Osteoblast (primary cell): ENCODE results near the gene TXNDC12. TPM values are rescaled to one million over a fixed set of nuclear protein-coding genes. Genes with fewer than 3 reads are reported as not detected.

ENCODE experiments used
- DNase-seq: peaks from one replicate; pipeline ENCODE4 v3.0.0; 2011; ENCODE audit warnings: low spot score, mixed read lengths; ENCODE audit not compliant: insufficient read length; ENCODE audit errors: missing footprints
- H2AFZ ChIP-seq: 2 replicates; pipeline ENCODE4 v1.6.0; 2011; ENCODE audit warnings: mild to moderate bottlenecking, low read length
- H3K27ac ChIP-seq: 2 replicates; pipeline ENCODE4 v1.5.1; 2011; ENCODE audit warnings: mild to moderate bottlenecking, low read depth, low read length, moderate library complexity
- H3K27me3 ChIP-seq: 2 replicates; pipeline ENCODE4 v1.6.0; 2012; ENCODE audit warnings: mild to moderate bottlenecking, control low read depth, inconsistent platforms, low read length, moderate library complexity; ENCODE audit not compliant: insufficient read depth
- H3K36me3 ChIP-seq: 2 replicates; pipeline ENCODE4 v1.5.1; 2011; ENCODE audit warnings: mild to moderate bottlenecking, low read length, control low read depth, moderate library complexity; ENCODE audit not compliant: insufficient read depth
- H3K4me1 ChIP-seq: 2 replicates; pipeline ENCODE4 v1.5.1; 2011; ENCODE audit warnings: mild to moderate bottlenecking, low read length, control low read depth, moderate library complexity; ENCODE audit not compliant: insufficient read depth
- H3K4me2 ChIP-seq: 2 replicates; pipeline ENCODE4 v1.6.0; 2011; ENCODE audit warnings: mild to moderate bottlenecking, low read length; ENCODE audit not compliant: insufficient read depth
- H3K4me3 ChIP-seq: fragments of 200-600 bp; sonication (generic); 3 replicates; pipeline ENCODE4 v1.5.1; 2012; ENCODE audit warnings: mild to moderate bottlenecking, low read length, inconsistent platforms; ENCODE audit not compliant: insufficient read depth
- H3K79me2 ChIP-seq: 2 replicates; pipeline ENCODE4 v1.6.0; 2012; ENCODE audit warnings: mild to moderate bottlenecking, low read length, control low read depth, inconsistent platforms; ENCODE audit not compliant: insufficient read depth
- H3K9me3 ChIP-seq: 2 replicates; pipeline ENCODE4 v1.5.1; 2011; ENCODE audit warnings: low read depth, low read length, control low read depth
- H4K20me1 ChIP-seq: 2 replicates; pipeline ENCODE4 v1.6.0; 2012; ENCODE audit warnings: mild to moderate bottlenecking, low read length, control low read depth; ENCODE audit not compliant: insufficient read depth
- total RNA-seq: library from RNA; depleted of rRNA; stranded (reverse); fragments of >200 nt; gene quantifications from 2 replicates; pipeline ENCODE4 v1.2.3, GENCODE V29; 2012
- TF ChIP-seq, protein P1 (sequence below): IDR thresholded peaks from 2 replicates; pipeline ENCODE4 v1.5.1; 2011; ENCODE audit warnings: mild to moderate bottlenecking, low read depth, low read length, moderate library complexity; ENCODE audit errors: extremely low read depth

The TXNDC12 gene
- total RNA-seq, 1 donor, result 48.5 TPM

DNA sequence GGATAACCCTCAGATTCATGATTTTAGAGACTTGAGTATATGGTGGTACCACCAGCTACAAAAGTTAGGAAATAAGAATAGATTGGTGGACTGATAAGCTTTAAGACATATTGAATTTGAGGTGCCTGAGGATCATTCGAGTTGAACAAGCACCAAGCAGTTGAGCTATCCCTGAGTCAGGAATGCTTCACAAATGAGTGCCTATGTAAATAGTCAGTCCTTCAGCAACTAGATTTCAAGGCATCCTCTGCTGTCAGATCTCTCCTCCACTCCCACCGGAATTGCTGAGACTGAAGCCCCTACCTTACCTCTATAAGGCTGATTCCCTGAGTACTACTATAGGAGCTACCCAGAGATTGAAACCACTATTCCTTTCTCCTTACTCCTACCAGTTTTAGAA is 8.2 kb upstream of the TXNDC12 start:
- Histone ChIP-seq H3K27ac (no peak overlapping the region), H2AFZ (no peak overlapping the region), H3K4me2 (no peak overlapping the region), H3K36me3 (peaks cover 57% of the 10 kb centered on the region), H3K27me3 (no peaks in the 10 kb centered on the region), H3K4me1 (peaks cover 17% of the 10 kb centered on the region), H3K9me3 (no peaks in the 10 kb centered on the region), H3K4me3 (no peak overlapping the region), H3K79me2 (peaks cover 65% of the 10 kb centered on the region), H4K20me1 (peaks cover 17% of the 10 kb centered on the region)
- TF ChIP-seq, protein P1, sequence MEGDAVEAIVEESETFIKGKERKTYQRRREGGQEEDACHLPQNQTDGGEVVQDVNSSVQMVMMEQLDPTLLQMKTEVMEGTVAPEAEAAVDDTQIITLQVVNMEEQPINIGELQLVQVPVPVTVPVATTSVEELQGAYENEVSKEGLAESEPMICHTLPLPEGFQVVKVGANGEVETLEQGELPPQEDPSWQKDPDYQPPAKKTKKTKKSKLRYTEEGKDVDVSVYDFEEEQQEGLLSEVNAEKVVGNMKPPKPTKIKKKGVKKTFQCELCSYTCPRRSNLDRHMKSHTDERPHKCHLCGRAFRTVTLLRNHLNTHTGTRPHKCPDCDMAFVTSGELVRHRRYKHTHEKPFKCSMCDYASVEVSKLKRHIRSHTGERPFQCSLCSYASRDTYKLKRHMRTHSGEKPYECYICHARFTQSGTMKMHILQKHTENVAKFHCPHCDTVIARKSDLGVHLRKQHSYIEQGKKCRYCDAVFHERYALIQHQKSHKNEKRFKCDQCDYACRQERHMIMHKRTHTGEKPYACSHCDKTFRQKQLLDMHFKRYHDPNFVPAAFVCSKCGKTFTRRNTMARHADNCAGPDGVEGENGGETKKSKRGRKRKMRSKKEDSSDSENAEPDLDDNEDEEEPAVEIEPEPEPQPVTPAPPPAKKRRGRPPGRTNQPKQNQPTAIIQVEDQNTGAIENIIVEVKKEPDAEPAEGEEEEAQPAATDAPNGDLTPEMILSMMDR, result no peak
- DNase-seq, result peak; percentile 34

DNA sequence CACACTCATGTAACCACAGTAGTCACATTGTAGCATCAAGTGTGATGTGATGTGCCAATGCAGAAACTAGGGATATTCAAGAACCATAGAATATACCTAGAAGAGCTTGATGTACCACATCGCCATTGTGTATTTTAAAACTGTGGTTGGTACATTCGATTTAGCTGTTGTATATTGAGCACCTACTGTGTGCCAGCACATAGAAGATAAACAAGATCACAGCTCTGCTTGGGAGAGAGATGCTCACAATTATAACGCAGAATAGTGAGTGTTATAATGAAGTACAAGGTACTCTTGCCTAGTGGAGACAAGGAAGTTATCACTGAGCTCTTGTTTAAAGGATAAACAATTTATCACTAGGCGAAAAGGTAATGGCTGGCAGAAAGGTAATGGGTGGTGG is 5.8 kb upstream of the TXNDC12 start:
- no peak overlapping the region for H3K4me3 ChIP-seq
- H3K9me3 ChIP-seq, result no peaks in the 10 kb centered on the region
- peaks cover 22% of the 10 kb centered on the region for H4K20me1 ChIP-seq
- no peak overlapping the region for H2AFZ ChIP-seq
- peaks cover 73% of the 10 kb centered on the region for H3K79me2 ChIP-seq
- peaks cover 40% of the 10 kb centered on the region for H3K36me3 ChIP-seq
- DNase-seq, result no peak
- H3K4me1 ChIP-seq, result peaks cover 36% of the 10 kb centered on the region
- H3K27me3 ChIP-seq, result no peaks in the 10 kb centered on the region
- no peak overlapping the region for H3K4me2 ChIP-seq
- H3K27ac ChIP-seq, result no peak overlapping the region
- TF ChIP-seq, protein P1, result no peak

DNA sequence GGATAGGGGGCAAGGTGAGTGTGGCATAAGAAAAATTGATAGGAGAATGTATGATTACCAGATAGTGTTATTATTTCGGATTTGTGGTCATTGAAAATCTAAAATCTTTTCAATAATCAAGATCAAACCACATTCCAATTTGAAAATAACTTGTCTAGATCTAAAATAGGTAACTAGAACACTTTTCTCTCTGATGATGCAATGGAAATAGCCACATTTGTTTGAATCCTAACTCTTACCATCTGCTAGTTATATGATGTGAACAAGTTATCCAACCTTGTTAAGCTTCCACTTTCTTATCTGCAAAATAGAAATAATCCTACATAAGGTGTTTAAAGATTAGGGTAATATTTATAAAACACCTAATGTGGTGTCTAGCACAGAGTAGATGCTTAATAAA is 4.9 kb upstream of the TXNDC12 start:
- no peak overlapping the region for H2AFZ ChIP-seq
- H3K36me3 ChIP-seq, result peaks cover 32% of the 10 kb centered on the region
- no peaks in the 10 kb centered on the region for H3K27me3 ChIP-seq
- peaks cover 74% of the 10 kb centered on the region for H3K79me2 ChIP-seq
- TF ChIP-seq, protein P1, result no peak
- peak overlapping the region; percentile 64 for H3K4me2 ChIP-seq
- H3K4me1 ChIP-seq, result peaks cover 40% of the 10 kb centered on the region
- DNase-seq, result no peak
- H3K4me3 ChIP-seq, result no peak overlapping the region
- no peak overlapping the region for H3K27ac ChIP-seq
- no peaks in the 10 kb centered on the region for H3K9me3 ChIP-seq
- peaks cover 22% of the 10 kb centered on the region for H4K20me1 ChIP-seq

DNA sequence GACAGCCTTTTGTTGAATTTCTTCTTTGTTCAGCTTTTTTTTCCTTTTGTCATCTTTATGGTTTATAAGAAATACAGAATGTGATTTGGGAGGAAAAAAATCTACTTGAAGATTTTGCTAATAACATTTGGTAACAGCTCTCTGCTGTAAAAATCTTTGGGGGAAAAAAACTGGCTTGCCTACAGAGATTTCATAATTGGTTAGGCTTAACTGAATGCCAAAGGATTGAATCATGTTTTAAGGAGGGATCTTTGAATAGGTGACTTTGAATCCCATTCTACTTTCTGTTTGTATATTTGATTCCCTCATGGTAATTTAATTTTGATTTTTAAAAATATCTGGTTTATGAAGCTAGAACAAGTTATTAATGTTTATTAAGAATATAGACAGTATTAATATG is 4.3 kb upstream of the TXNDC12 start:
- peak overlapping the region; percentile 64 for H3K4me2 ChIP-seq
- peaks cover 22% of the 10 kb centered on the region for H4K20me1 ChIP-seq
- DNase-seq, result peak; percentile 87
- TF ChIP-seq, protein P1, result no peak
- H3K9me3 ChIP-seq, result no peaks in the 10 kb centered on the region
- H3K36me3 ChIP-seq, result peaks cover 26% of the 10 kb centered on the region
- peaks cover 79% of the 10 kb centered on the region for H3K79me2 ChIP-seq
- peak overlapping the region; percentile 56 for H3K27ac ChIP-seq
- peaks cover 40% of the 10 kb centered on the region for H3K4me1 ChIP-seq
- H3K4me3 ChIP-seq, result peak overlapping the region; percentile 29
- H2AFZ ChIP-seq, result no peak overlapping the region
- H3K27me3 ChIP-seq, result no peaks in the 10 kb centered on the region
